GM23248 (cell line): ENCODE results near the gene RXFP4.

Source experiments
- EZH2 ChIP-seq: fragments of 200-600 bp; sonication (generic); IDR thresholded peaks from 2 replicates; pipeline ENCODE4 v1.6.1; 2018; ENCODE audit warnings: antibody characterized with exemption, mild to moderate bottlenecking; ENCODE audit not compliant: insufficient read depth, poor library complexity, severe bottlenecking
- EZH2phosphoT487 ChIP-seq: fragments of 200-600 bp; sonication (generic); IDR thresholded peaks from 2 replicates; pipeline ENCODE4 v1.6.1; 2018; ENCODE audit warnings: antibody characterized with exemption, moderate library complexity, mild to moderate bottlenecking, low read depth; ENCODE audit not compliant: insufficient read depth

GRCh38 chr1:155925506-155925905 is 15.9 kb upstream of the RXFP4 start:
- TF ChIP-seq EZH2 (no peak), EZH2phosphoT487 (no peak)
